ENCODE results near the gene C1orf146.
A peak's percentile ranks its signal among the peaks of the same experiment; 100 is the strongest.
"Not testable (repeated sequence)": the region's sequence is repeated elsewhere in the genome, so short reads cannot be mapped to it uniquely, and the experiment has no call there.

Gene C1orf146

DNA sequence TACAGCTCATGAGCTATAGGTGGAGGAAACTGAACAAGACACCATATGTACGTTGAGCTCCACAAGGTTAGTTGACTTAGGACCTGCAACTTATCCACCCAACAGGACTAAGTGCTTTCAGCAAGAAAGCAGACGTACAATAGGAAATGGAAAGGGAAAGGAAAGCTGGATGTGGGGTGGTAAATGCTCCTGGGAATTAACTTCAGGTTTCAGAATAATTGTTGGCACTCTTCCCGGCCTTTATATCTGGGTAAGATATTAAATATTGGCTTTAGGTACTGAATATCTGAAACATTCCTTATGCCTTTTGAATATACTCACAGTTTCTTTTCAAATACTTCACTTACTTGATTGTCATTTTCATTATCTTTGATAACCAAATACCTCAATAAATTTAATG lies 44.8 kb downstream of the C1orf146 start:
- H3K9me3 ChIP-seq = no peaks in the 10 kb centered on the region
- 0 out of 2 replicates have a peak, but pooled peaks cover 4% of the 10 kb centered on the region for H3K4me1 ChIP-seq
- no peaks in the 10 kb centered on the region for H4K20me1 ChIP-seq
- H3K27me3 ChIP-seq = no peaks in the 10 kb centered on the region
- TF ChIP-seq Cebpa-rat (IDR thresholded peaks at IDR 0.05) = no peak
- no peak overlapping the region for H3K4me3 ChIP-seq
- peaks cover 64% of the 10 kb centered on the region for H3K36me3 ChIP-seq
- H3K9ac ChIP-seq = no peak overlapping the region
- H3K27ac ChIP-seq = no peak overlapping the region
- no peak overlapping the region for H3K4me2 ChIP-seq

DNA sequence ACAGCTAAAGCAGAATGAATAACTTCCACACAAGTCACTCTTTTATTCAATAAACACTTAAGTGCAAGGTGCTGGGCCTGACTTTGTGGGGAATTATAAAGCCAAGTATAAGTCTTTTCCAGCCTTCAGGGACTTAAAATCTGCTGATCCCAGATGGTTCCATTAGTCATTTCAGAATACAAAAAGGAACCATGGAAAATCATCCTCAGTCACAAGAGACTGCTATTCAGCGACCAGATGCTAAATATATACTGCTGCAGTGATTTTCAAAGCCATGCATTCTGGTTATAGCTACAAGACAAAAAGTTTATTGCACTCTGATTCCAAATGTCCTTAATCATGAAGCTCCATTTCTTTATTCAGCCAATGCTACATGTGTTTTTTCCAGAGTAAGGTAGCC lies 55.3 kb downstream of the C1orf146 start:
- Histone ChIP-seq H3K27me3 (no peaks in the 10 kb centered on the region), H3K27ac (peak overlapping the region; percentile 78), H3K4me1 (peaks cover 54% of the 10 kb centered on the region), H3K4me2 (peak overlapping the region; percentile 79), H3K9ac (peak overlapping the region; percentile 52; the same call in 1 of the 2 replicates), H3K9me3 (no peaks in the 10 kb centered on the region), H4K20me1 (no peaks in the 10 kb centered on the region), H3K4me3 (peak overlapping the region; percentile 20; the same call in 1 of the 2 replicates), H3K36me3 (peaks cover 51% of the 10 kb centered on the region)
- no peak for TF ChIP-seq Cebpa-rat (IDR thresholded peaks at IDR 0.05)

DNA sequence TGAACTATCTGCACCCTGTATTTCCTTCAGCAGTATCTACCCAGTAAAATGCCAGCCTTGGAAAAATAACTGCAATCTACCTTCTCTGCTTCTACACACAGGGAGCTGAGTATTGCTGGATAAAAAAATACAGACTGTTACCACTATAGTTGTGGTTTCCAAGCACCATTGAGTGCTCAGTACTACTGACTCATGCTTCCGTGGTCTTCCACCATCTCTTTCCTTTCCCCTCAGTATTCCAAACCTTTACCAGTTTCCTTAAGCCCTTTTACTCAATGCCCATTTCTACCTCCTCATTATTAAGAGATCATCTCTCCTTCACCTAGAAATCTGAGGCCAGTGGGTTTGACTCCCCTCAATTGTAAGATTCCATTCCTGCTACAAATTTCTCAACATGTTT lies 57.2 kb downstream of the C1orf146 start:
- Histone ChIP-seq H3K27me3 (no peaks in the 10 kb centered on the region), H3K36me3 (peaks cover 55% of the 10 kb centered on the region), H3K4me3 (no peak overlapping the region), H3K4me2 (peak overlapping the region; percentile 79), H3K9ac (no peak overlapping the region), H3K9me3 (peaks cover 9% of the 10 kb centered on the region), H4K20me1 (no peaks in the 10 kb centered on the region), H3K27ac (peak overlapping the region; percentile 78; the same call in 1 of the 2 replicates), H3K4me1 (peaks cover 54% of the 10 kb centered on the region)
- TF ChIP-seq Cebpa-rat (IDR thresholded peaks at IDR 0.05) = no peak

DNA sequence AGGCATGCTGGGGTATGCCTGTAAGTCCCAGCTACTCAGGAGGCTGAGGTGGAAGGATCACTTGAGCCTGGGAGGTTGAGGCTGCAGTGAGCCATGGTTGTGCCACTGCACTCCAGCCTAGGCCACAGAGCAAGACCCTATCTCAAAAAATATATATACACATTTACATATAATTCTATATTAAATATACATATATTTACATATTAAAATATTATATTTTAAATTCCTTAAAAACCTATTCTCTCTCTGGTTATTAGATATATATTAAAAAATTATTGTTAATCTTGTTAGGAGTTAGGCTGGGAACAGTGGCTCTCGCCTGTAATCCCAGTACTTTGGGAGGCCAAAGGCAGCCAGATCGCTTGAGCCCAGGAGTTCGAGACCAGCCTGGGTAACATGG lies 58.4 kb downstream of the C1orf146 start:
- Histone ChIP-seq H3K27me3 (no peaks in the 10 kb centered on the region), H3K9ac (no peak overlapping the region), H3K27ac (no peak overlapping the region; the same call in 1 of the 2 replicates), H4K20me1 (no peaks in the 10 kb centered on the region), H3K36me3 (peaks cover 58% of the 10 kb centered on the region), H3K4me2 (no peak overlapping the region), H3K4me1 (peaks cover 49% of the 10 kb centered on the region), H3K9me3 (peaks cover 19% of the 10 kb centered on the region), H3K4me3 (no peak overlapping the region)
- no peak for TF ChIP-seq Cebpa-rat (IDR thresholded peaks at IDR 0.05)

- no peaks in the 10 kb centered on the region for H3K27me3 ChIP-seq
- no peak overlapping the region for H3K9ac ChIP-seq
- H3K9me3 ChIP-seq = peaks cover 29% of the 10 kb centered on the region
- H3K27ac ChIP-seq = no peak overlapping the region
- H3K4me1 ChIP-seq = peaks cover 38% of the 10 kb centered on the region
- H3K4me3 ChIP-seq = no peak overlapping the region
- H3K4me2 ChIP-seq = no peak overlapping the region
- TF ChIP-seq Cebpa-rat (IDR thresholded peaks at IDR 0.05) = no peak
- no peaks in the 10 kb centered on the region for H4K20me1 ChIP-seq
- peaks cover 68% of the 10 kb centered on the region for H3K36me3 ChIP-seq
Observed at GRCh38 chr1:92277105-92277723, 59.5 kb downstream of the C1orf146 start.

GRCh38 chr1:92279781-92280180 lies 62.1 kb downstream of the C1orf146 start:
- not testable (repeated sequence) for H4K20me1 ChIP-seq, H3K4me2 ChIP-seq, H3K9ac ChIP-seq, H3K27me3 ChIP-seq, H3K4me3 ChIP-seq, H3K27ac ChIP-seq
- peaks cover 12% of the 10 kb centered on the region for H3K4me1 ChIP-seq
- H3K36me3 ChIP-seq = peaks cover 81% of the 10 kb centered on the region
- peaks cover 33% of the 10 kb centered on the region for H3K9me3 ChIP-seq

- not testable (repeated sequence) for H4K20me1 ChIP-seq, H3K9ac ChIP-seq, H3K4me2 ChIP-seq, H3K27me3 ChIP-seq, H3K4me1 ChIP-seq, H3K4me3 ChIP-seq, H3K27ac ChIP-seq
- Histone ChIP-seq H3K36me3 (peaks cover 71% of the 10 kb centered on the region), H3K9me3 (peaks cover 33% of the 10 kb centered on the region)
Observed at GRCh38 chr1:92281411-92281810, 63.7 kb downstream of the C1orf146 start.

GRCh38 chr1:92291372-92291999 lies 73.8 kb downstream of the C1orf146 start:
- Histone ChIP-seq H4K20me1 (no peaks in the 10 kb centered on the region), H3K4me2 (no peak overlapping the region), H3K36me3 (peaks cover 62% of the 10 kb centered on the region), H3K4me1 (no peaks in the 10 kb centered on the region; the same call in 1 of the 2 replicates), H3K27ac (no peak overlapping the region), H3K9ac (no peak overlapping the region), H3K27me3 (no peaks in the 10 kb centered on the region), H3K4me3 (no peak overlapping the region), H3K9me3 (no peaks in the 10 kb centered on the region)
- TF ChIP-seq Cebpa-rat (IDR thresholded peaks at IDR 0.05) = no peak
